Measurements from ENCODE around the gene CALML4.
"Not testable (repeated sequence)": the region's sequence is repeated elsewhere in the genome, so short reads cannot be mapped to it uniquely, and the experiment has no call there.

CALML4 gene

GRCh38 chr15:68224108-68224507, 19.0 kb upstream of the CALML4 start:
- Histone ChIP-seq H3K4me1 (ENCODE audit: control insufficient read depth, insufficient read depth, low read length) (peaks cover 13% of the 10 kb centered on the region), H3K36me3 (ENCODE audit: control insufficient read depth in 2 of 2, insufficient read depth in 2 of 2, low read length in 2 of 2) (no peaks in the 10 kb centered on the region), H3K27me3 (ENCODE audit: control insufficient read depth in 1 of 2, insufficient read depth in 2 of 2, low read length in 2 of 2) (no peaks in the 10 kb centered on the region), H3K27ac (ENCODE audit: low read length) (no peak overlapping the region), H3K9ac (ENCODE audit: low read length in 2 of 2) (no peak overlapping the region), H3K4me3 (ENCODE audit: low read length in 2 of 2) (no peak overlapping the region), H3K9me3 (ENCODE audit: control insufficient read depth in 2 of 2, low read length in 2 of 2) (no peaks in the 10 kb centered on the region)

GRCh38 chr15:68223171-68223570, 18.0 kb upstream of the CALML4 start:
- Histone ChIP-seq H3K27me3 (ENCODE audit: control insufficient read depth in 1 of 2, insufficient read depth in 2 of 2, low read length in 2 of 2) (no peaks in the 10 kb centered on the region), H3K4me3 (ENCODE audit: low read length in 2 of 2) (no peak overlapping the region), H3K36me3 (ENCODE audit: control insufficient read depth in 2 of 2, insufficient read depth in 2 of 2, low read length in 2 of 2) (peaks cover 0 to 2% of the 10 kb centered on the region in 2 donors), H3K4me1 (ENCODE audit: control insufficient read depth, insufficient read depth, low read length) (peaks cover 8% of the 10 kb centered on the region), H3K9ac (ENCODE audit: low read length in 2 of 2) (no peak overlapping the region), H3K9me3 (ENCODE audit: control insufficient read depth in 2 of 2, low read length in 2 of 2) (no peaks in the 10 kb centered on the region), H3K27ac (ENCODE audit: low read length) (no peak overlapping the region)

GRCh38 chr15:68222432-68222743, 17.3 kb upstream of the CALML4 start:
- not testable (repeated sequence) for H3K4me1 ChIP-seq (ENCODE audit: control insufficient read depth, insufficient read depth, low read length); H3K9ac ChIP-seq (ENCODE audit: low read length in 2 of 2); H3K27me3 ChIP-seq (ENCODE audit: control insufficient read depth in 1 of 2, insufficient read depth in 2 of 2, low read length in 2 of 2); H3K4me3 ChIP-seq (ENCODE audit: low read length in 2 of 2); H3K27ac ChIP-seq (ENCODE audit: low read length); H3K36me3 ChIP-seq (ENCODE audit: control insufficient read depth in 2 of 2, insufficient read depth in 2 of 2, low read length in 2 of 2); H3K9me3 ChIP-seq (ENCODE audit: control insufficient read depth in 2 of 2, low read length in 2 of 2)

GRCh38 chr15:68221530-68222431, 16.6 kb upstream of the CALML4 start:
- H3K27me3 ChIP-seq (ENCODE audit: control insufficient read depth in 1 of 2, insufficient read depth in 2 of 2, low read length in 2 of 2); H3K27ac ChIP-seq (ENCODE audit: low read length); H3K9ac ChIP-seq (ENCODE audit: low read length in 2 of 2); H3K4me3 ChIP-seq (ENCODE audit: low read length in 2 of 2); H3K4me1 ChIP-seq (ENCODE audit: control insufficient read depth, insufficient read depth, low read length); H3K36me3 ChIP-seq (ENCODE audit: control insufficient read depth in 2 of 2, insufficient read depth in 2 of 2, low read length in 2 of 2); H3K9me3 ChIP-seq (ENCODE audit: control insufficient read depth in 2 of 2, low read length in 2 of 2): not testable (repeated sequence)

- Histone ChIP-seq H3K4me1 (ENCODE audit: control insufficient read depth, insufficient read depth, low read length) (no peaks in the 10 kb centered on the region), H3K36me3 (ENCODE audit: control insufficient read depth in 2 of 2, insufficient read depth in 2 of 2, low read length in 2 of 2) (peaks cover 0 to 5% of the 10 kb centered on the region in 2 donors)
Measured at GRCh38 chr15:68220967-68221366, 15.8 kb upstream of the CALML4 start.

GRCh38 chr15:68220489-68220888, 15.4 kb upstream of the CALML4 start:
- H3K36me3 ChIP-seq (ENCODE audit: control insufficient read depth in 2 of 2, insufficient read depth in 2 of 2, low read length in 2 of 2): peaks cover 0 to 8% of the 10 kb centered on the region in 2 donors
- H3K9me3 ChIP-seq (ENCODE audit: control insufficient read depth in 2 of 2, low read length in 2 of 2): no peaks in the 10 kb centered on the region
- H3K27me3 ChIP-seq (ENCODE audit: control insufficient read depth in 1 of 2, insufficient read depth in 2 of 2, low read length in 2 of 2): no peaks in the 10 kb centered on the region
- no peak overlapping the region for H3K9ac ChIP-seq (ENCODE audit: low read length in 2 of 2)
- H3K4me3 ChIP-seq (ENCODE audit: low read length in 2 of 2): no peak overlapping the region
- H3K27ac ChIP-seq (ENCODE audit: low read length): no peak overlapping the region
- no peaks in the 10 kb centered on the region for H3K4me1 ChIP-seq (ENCODE audit: control insufficient read depth, insufficient read depth, low read length)

More at GRCh38 chr15:68220967-68221366, 15.8 kb upstream of the CALML4 start:
- Histone ChIP-seq H3K4me3 (ENCODE audit: low read length in 2 of 2) (no peak overlapping the region), H3K9me3 (ENCODE audit: control insufficient read depth in 2 of 2, low read length in 2 of 2) (no peaks in the 10 kb centered on the region), H3K27me3 (ENCODE audit: control insufficient read depth in 1 of 2, insufficient read depth in 2 of 2, low read length in 2 of 2) (no peaks in the 10 kb centered on the region), H3K27ac (ENCODE audit: low read length) (no peak overlapping the region), H3K9ac (ENCODE audit: low read length in 2 of 2) (no peak overlapping the region)

GRCh38 chr15:68218847-68219798, 14.0 kb upstream of the CALML4 start:
- Histone ChIP-seq H3K27me3 (ENCODE audit: control insufficient read depth in 1 of 2, insufficient read depth in 2 of 2, low read length in 2 of 2) (no peaks in the 10 kb centered on the region), H3K36me3 (ENCODE audit: control insufficient read depth in 2 of 2, insufficient read depth in 2 of 2, low read length in 2 of 2) (peaks cover 0 to 8% of the 10 kb centered on the region in 2 donors), H3K27ac (ENCODE audit: low read length) (no peak overlapping the region), H3K4me1 (ENCODE audit: control insufficient read depth, insufficient read depth, low read length) (no peaks in the 10 kb centered on the region), H3K9ac (ENCODE audit: low read length in 2 of 2) (no peak overlapping the region), H3K9me3 (ENCODE audit: control insufficient read depth in 2 of 2, low read length in 2 of 2) (no peaks in the 10 kb centered on the region), H3K4me3 (ENCODE audit: low read length in 2 of 2) (no peak overlapping the region)

GRCh38 chr15:68218331-68218730, 13.2 kb upstream of the CALML4 start:
- Histone ChIP-seq H3K4me1 (ENCODE audit: control insufficient read depth, insufficient read depth, low read length) (no peaks in the 10 kb centered on the region), H3K9me3 (ENCODE audit: control insufficient read depth in 2 of 2, low read length in 2 of 2) (no peaks in the 10 kb centered on the region), H3K4me3 (ENCODE audit: low read length in 2 of 2) (no peak overlapping the region), H3K27ac (ENCODE audit: low read length) (no peak overlapping the region), H3K36me3 (ENCODE audit: control insufficient read depth in 2 of 2, insufficient read depth in 2 of 2, low read length in 2 of 2) (peaks cover 0 to 8% of the 10 kb centered on the region in 2 donors), H3K27me3 (ENCODE audit: control insufficient read depth in 1 of 2, insufficient read depth in 2 of 2, low read length in 2 of 2) (no peaks in the 10 kb centered on the region), H3K9ac (ENCODE audit: low read length in 2 of 2) (no peak overlapping the region)

- H3K4me1 ChIP-seq (ENCODE audit: control insufficient read depth, insufficient read depth, low read length): no peaks in the 10 kb centered on the region
- H3K27ac ChIP-seq (ENCODE audit: low read length): no peak overlapping the region
- H3K4me3 ChIP-seq (ENCODE audit: low read length in 2 of 2): no peak overlapping the region
- no peaks in the 10 kb centered on the region for H3K9me3 ChIP-seq (ENCODE audit: control insufficient read depth in 2 of 2, low read length in 2 of 2)
- no peak overlapping the region for H3K9ac ChIP-seq (ENCODE audit: low read length in 2 of 2)
- peaks cover 0 to 8% of the 10 kb centered on the region in 2 donors for H3K36me3 ChIP-seq (ENCODE audit: control insufficient read depth in 2 of 2, insufficient read depth in 2 of 2, low read length in 2 of 2)
- no peaks in the 10 kb centered on the region for H3K27me3 ChIP-seq (ENCODE audit: control insufficient read depth in 1 of 2, insufficient read depth in 2 of 2, low read length in 2 of 2)
Measured at GRCh38 chr15:68217341-68217740, 12.2 kb upstream of the CALML4 start.

GRCh38 chr15:68214838-68215254, 9.7 kb upstream of the CALML4 start:
- Histone ChIP-seq H3K27ac (ENCODE audit: low read length) (no peak overlapping the region), H3K36me3 (ENCODE audit: control insufficient read depth in 2 of 2, insufficient read depth in 2 of 2, low read length in 2 of 2) (peaks cover 0 to 8% of the 10 kb centered on the region in 2 donors), H3K4me1 (ENCODE audit: control insufficient read depth, insufficient read depth, low read length) (peaks cover 12% of the 10 kb centered on the region), H3K9me3 (ENCODE audit: control insufficient read depth in 2 of 2, low read length in 2 of 2) (no peaks in the 10 kb centered on the region), H3K27me3 (ENCODE audit: control insufficient read depth in 1 of 2, insufficient read depth in 2 of 2, low read length in 2 of 2) (no peaks in the 10 kb centered on the region), H3K4me3 (ENCODE audit: low read length in 2 of 2) (no peak overlapping the region), H3K9ac (ENCODE audit: low read length in 2 of 2) (no peak overlapping the region)
